CD4-positive, alpha-beta T cell treated with Interleukin-4 for 4 hours (primary cell): ENCODE data around the gene SAFB.

Experiments used
- DNase-seq: peaks from one replicate; pipeline ENCODE4 v3.0.0-alpha.2; 2020

SAFB gene

GRCh38 chr19:5671600-5671999 is 48.7 kb downstream of the SAFB start:
- no peak for DNase-seq

GRCh38 chr19:5672708-5673459 is 50.0 kb downstream of the SAFB start:
- DNase-seq = no peak

DNA sequence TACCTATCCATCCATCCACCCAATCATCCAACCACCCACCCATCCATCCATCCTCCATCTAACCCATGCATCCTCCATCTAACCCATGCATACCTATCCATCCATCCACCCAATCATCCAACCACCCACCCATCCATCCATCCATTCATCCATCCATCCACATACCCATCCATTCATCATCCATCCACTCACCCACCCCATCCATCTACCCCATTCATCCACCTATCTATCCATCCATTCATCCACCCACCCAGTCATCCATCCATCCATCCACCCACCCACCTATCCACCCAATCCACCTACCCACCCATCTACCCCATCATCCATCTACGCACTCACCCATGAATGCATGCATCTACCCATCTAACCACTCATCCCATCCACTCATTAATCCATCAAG is 50.9 kb downstream of the SAFB start:
- no peak for DNase-seq

- DNase-seq = no peak
Measured at GRCh38 chr19:5674714-5675113, 51.8 kb downstream of the SAFB start.

DNA sequence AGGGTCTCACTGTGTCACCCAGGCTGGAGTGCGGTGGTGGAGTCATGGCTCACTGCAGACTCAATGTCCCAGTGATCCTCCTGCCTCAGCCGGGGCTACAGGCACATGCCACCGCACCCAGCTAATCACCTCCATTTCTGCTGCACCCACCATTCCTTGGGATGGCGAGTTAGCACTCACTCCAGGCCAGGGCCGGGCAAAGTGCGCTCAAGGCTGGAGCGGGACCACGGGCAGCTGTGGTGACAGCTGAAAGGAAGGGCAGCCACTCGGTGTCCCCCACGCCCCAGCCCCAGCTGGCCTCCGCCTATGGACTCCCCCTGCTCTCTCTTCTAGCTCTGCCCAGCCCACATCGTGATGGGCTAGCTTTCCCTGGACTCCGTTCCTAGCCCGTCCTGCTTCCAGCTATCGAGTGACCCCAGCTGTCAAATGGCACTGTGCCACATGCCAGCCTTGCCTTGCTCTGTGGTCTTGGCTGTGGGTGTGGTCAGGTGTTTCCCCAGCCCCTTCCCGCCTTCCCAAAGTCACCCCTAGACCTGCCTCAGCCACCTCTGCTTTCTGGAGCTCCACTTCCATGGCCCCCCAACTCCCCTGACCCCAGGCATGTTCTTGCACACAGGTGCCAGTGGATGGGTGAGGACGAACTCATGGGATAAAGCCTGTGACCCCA is 53.4 kb downstream of the SAFB start:
- DNase-seq = no peak

DNA sequence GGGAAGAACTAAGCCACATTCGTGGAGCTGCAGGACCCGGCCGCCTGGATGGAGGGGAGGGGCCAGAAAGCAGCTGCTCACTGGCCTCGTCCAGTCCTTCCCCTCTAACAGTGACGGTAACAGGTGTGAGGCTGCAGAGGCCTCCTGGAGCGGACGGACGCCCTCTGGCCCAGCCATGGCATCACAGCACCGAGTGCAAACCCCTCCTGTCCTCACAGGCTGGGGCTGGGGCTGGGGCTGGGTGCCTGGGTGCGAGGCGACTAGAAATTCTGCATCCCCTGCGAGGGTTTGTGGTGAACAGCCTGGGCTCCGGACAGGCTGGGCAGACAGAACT is 53.9 kb downstream of the SAFB start:
- DNase-seq = no peak

DNA sequence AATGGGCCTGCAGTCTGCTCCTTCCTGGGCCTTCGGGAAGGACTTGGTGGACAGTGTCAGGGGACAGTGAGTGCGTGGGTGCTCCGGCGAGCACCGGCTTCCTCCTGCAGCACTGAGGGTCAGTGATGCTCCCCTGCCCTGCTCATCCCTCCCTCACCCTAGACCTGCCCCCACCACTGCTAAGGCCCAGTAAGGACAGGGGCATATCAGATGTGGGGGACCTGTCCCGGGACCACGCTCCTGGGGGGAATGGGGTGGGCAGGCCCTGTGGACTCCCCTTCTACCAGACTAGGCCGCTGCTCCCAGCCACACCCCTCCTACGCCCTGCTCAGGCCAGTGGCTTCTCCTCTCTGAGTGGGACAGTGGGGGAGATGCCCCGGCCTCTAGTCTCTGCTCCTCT is 54.3 kb downstream of the SAFB start:
- no peak for DNase-seq

DNA sequence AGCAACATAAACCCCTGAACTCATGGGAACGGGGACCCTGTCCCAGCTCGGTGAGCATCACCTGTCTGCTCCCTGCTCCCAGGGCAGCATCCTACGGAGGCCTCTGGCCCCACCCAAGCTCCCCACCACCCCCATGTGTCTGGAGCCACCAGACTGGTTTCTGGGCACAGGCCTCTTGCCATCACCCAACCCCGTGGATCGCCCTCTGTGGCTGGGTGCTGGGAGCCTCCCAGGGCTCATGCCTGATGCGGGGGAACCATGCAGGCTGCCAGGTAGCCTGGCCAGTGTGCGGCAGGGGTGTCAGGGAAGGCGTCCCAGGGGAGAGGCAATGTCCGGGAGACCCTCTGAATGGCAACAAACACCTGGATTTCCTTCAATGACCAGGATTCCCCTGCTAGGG is 54.7 kb downstream of the SAFB start:
- no peak for DNase-seq

- no peak for DNase-seq
Measured at GRCh38 chr19:5678071-5678718, 55.3 kb downstream of the SAFB start.

DNA sequence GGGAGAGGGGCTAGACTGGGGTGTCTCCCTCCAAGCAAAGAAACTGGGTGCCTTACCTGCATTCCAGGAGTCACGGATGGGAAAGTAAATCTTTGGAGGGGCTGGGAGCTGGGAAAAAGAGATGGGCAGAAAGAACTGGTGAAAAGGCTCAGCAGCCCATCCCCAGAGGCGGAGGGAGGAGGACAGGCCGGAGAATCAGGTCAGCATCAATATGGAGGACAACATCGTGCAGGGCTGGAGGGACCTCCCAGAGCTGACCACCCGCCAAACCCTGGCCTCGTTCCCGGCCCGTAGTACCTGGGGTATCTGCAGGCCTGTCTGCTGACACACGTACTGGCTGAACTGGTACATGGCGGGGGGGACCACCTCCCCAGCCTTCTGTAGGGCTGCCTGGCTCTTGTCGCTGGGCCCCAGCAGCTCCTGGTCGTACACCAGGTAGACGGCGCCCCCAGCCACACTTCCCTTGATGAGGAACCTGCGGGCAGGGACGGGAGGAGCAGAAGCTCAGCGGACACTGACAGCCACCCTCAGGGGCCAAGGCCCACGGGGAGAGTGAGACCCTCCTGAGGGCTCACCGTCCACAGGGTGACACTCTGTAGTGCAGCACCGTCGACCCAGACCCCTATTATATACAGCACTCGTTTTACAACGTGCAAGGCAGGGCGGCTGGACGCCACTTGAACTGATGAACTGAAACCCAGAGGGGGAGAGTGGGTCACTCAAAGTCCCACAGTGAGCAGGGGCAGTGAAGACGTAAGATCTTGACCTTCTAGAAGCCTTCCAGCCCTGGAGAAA is 56.6 kb downstream of the SAFB start:
- no peak for DNase-seq

DNA sequence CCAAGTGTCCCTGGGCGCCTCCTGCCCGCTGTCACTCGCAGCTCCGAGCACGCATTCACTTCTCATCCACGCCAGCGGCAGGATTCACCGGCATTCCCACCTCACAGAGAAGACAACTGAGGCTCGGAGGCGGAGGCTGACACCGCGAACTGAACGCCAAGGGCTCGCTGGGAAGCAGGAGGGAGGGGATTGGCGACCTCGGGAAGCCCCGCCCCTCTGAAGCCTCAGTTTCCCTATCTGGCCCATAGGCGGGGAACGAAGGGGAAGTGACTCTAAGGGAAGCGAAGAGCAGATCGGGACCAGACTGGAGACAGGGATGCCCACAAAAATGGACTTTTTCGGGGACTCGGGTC is 57.2 kb downstream of the SAFB start:
- DNase-seq = no peak

DNA sequence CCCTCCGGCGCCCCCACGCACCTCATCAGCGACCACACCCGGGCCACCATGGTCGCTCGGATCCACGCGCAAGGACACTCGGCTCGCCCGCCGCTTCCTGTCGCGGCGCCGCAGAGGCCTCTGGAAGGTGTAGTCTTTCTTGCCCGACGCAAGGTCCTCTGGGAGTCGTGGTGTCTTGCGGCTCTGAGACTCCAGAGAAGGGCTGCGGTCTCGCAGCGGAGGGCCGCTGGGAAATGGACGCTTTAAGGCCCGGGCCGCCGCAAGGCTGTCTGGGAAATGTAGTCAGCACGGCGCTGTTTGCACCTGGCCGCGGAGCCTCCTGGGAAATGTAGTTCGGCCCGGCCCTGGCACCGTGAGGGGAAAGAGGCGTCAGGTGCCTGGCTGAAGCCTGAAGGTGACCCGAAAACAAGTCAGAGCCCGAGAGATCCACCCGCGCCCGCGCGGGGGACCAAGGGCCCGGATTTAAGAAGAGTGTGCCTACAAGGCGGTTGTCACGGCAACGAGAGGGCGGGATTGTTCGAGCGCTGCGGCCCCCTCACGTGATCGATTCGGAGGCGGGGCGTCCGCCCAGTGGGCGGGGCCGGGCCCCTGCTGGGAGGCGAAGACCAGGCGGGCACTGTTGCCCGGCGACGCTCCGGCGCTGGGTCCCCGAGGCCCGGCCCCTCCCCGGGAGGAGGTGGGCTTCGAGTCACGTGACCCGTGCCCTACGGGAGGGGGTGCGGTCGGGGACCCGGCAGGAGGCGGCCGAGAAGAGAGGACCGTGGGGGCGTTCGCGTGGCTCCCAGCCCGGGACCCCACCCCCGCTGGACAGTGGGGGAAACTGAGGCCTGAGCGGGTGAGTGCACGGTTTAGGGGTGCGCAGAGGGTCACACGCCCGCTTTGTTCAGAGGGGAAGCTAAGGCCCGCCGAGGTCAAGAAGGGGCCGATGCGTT is 57.8 kb downstream of the SAFB start, which contains the start of the genes HSD11B1L and MICOS13:
HSD11B1L (plus strand) TSS at position 591 of the 932 bp plus-strand sequence. CDS start 3,806 bp downstream, outside the sequence.
MICOS13 (minus strand) TSS at position 80 of the 932 bp plus-strand sequence; CDS start at position 50, 30 bp downstream.
- peak; percentile 99 for DNase-seq

GRCh38 chr19:5681391-5682106 is 58.7 kb downstream of the SAFB start:
- no peak for DNase-seq

GRCh38 chr19:5682107-5682482 is 59.2 kb downstream of the SAFB start:
- no peak for DNase-seq

DNA sequence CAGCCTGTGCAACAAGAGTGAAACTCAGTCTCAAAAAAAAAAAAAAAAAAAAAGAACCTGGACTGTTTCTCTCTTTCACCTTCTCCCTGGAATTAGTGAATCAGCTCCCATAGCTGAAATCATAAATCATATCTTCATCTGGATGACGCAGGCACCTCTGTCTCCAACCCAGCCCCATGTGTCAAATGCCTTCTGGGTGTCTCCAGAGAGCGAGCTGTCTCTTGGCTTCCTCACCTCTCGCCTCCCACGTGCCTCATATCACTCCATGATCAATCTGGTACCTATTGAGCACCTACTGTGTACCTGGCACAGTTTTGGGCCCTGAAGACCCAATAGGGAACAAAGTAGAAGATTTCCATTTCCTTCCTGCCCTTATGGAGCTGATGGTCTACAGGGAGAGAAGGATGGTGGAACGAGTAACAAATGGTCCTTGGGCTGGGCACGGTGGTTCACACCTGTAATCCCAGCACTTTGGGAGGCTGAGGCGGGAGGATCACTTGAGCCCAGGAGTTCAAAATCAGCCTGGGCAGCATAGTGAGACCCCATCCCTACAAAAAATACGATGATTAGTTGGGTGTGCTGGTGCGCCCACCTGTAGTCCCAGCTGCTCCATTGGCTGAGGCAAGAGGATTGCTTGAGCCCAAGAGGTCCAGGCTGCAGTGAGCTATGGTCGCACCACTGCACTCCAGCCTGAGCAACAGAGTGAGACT is 60.4 kb downstream of the SAFB start:
- no peak for DNase-seq

DNA sequence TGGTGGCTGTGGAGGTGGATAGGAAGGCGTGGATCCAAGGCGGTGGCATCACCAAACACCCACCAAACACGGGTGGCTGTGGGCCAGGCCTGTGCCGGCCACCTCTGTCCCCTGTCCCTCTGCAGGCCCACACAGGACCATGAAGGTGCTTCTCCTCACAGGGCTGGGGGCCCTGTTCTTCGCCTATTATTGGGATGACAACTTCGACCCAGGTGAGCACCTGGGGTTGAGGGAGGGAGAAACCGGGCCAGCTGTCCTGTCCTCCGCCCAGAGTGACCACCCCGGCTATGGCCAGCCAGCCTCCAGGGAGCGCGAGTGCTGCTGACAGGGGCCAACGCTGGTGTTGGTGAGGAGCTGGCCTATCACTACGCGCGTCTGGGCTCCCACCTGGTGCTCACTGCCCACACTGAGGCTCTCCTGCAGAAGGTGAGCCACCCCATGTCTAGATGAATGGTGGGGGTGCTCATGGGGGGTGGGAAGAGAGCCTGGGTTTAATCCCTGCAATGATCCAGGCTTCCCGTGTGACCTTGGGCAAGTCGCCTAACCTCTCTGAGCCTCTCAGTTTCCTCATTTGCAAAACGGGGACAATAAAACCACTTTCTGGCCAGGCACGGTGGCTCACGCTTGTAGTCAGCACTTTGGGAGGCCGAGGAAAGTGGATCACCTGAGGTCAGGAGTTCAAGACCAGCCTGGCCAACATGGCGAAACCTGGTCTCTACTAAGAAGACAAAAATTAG is 62.0 kb downstream of the SAFB start:
- DNase-seq = no peak

DNA sequence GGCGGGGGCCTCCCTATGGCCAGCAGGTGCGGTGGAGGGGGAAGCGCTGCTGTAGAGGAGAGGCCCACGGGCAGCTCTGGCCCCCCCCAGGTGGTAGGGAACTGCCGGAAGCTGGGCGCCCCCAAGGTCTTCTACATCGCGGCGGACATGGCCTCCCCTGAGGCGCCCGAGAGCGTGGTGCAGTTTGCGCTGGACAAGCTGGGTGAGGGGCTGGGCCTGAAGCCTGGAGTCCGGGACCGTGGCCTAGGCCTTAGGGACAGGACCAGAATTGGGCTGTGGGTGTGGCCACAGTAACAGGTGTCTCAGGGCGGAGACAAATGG is 63.4 kb downstream of the SAFB start:
- DNase-seq = no peak

- peak; percentile 91 for DNase-seq
Measured at GRCh38 chr19:5686647-5687359, 63.9 kb downstream of the SAFB start.

- no peak for DNase-seq
Measured at GRCh38 chr19:5687360-5688198, 64.7 kb downstream of the SAFB start.
